ENCODE measurements around the gene FAM222B. TPM values are rescaled to one million over a fixed set of nuclear protein-coding genes. Genes with fewer than 3 reads are reported as not detected.

FAM222B gene
- polyA plus RNA-seq, 1 donor (not counting 4 experiments of a cell fraction or from before 2014, with no cell fraction given) = 6.5 TPM

- H3K27ac ChIP-seq (ENCODE audit: control insufficient read depth, insufficient read depth, low read length) = no peak overlapping the region
- no peak for TF ChIP-seq EZH2 (IDR thresholded peaks at IDR 0.05; ENCODE audit: low read length)
- no peak for TF ChIP-seq CTCF (optimal IDR thresholded peaks at IDR 0.05 in 1 of 3, IDR thresholded peaks at IDR 0.05 in 1 of 3, conservative IDR thresholded peaks at IDR 0.05 in 1 of 3; ENCODE audit: extremely low read depth in 1 of 3, insufficient read depth in 2 of 3, low read length in 3 of 3)
- FAIRE-seq = no peak
Observed at GRCh38 chr17:28873839-28874238, 31.2 kb upstream of the FAM222B start.

DNA sequence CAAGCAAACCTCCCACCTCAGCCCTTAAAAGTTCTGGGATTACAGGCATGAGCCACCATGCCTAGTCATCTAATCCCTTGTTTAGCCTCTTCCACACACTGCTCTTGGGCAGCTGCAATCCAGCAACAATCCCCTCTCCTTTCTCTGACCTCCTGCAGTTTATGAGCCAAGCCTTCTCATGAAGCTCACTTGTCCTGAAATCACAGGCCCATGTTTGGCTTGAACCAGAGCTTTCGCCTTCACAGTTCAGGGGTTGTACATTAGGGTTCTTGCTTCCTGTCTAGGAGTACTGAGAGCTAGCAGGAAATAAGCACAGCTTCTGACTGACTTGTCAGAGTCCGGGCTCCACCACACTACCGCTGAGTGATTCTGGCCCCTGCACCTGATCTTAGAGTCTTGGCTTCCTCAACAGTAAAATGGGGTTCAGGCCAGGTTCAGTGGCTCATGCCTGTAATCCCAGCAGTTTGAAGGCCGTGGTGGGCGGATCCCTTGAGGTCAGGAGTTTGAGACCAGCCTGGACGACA lies 28.5 kb upstream of the FAM222B start:
- no peaks in the 10 kb centered on the region for H3K9me1 ChIP-seq (ENCODE audit: control insufficient read depth, extremely low read depth, insufficient read depth, low read length)
- H3K79me2 ChIP-seq (ENCODE audit: control insufficient read depth, insufficient read depth, low read length) = no peaks in the 10 kb centered on the region
- no peaks in the 10 kb centered on the region for H3K9me3 ChIP-seq (ENCODE audit: control insufficient read depth, low read depth, low read length)
- TF ChIP-seq CTCF (optimal IDR thresholded peaks at IDR 0.05 in 1 of 3, IDR thresholded peaks at IDR 0.05 in 1 of 3, conservative IDR thresholded peaks at IDR 0.05 in 1 of 3; ENCODE audit: extremely low read depth in 1 of 3, insufficient read depth in 2 of 3, low read length in 3 of 3) (no peak), EZH2 (IDR thresholded peaks at IDR 0.05; ENCODE audit: low read length) (no peak)
- no peak overlapping the region for H3K4me2 ChIP-seq (ENCODE audit: control insufficient read depth, extremely low read depth, insufficient read depth, low read depth, low read length)
- H3K4me1 ChIP-seq (ENCODE audit: control insufficient read depth, extremely low read depth, insufficient read depth, low read length) = peaks cover 8% of the 10 kb centered on the region
- no peak overlapping the region for H3K27ac ChIP-seq (ENCODE audit: control insufficient read depth, insufficient read depth, low read length)
- dilution Hi-C loops (cut with MboI; ENCODE audit: extremely low pct_ligation_motif_present, low sequenced_read_pairs) = no loop called here
- H3K9ac ChIP-seq (ENCODE audit: control insufficient read depth, extremely low read depth, insufficient read depth, low read length) = no peak overlapping the region
- no peak overlapping the region for H2AFZ ChIP-seq (ENCODE audit: control insufficient read depth, low read length)
- FAIRE-seq = no peak
- no peak for DNase-seq (ENCODE audit: low read depth, low spot score)
- no peaks in the 10 kb centered on the region for H3K36me3 ChIP-seq (ENCODE audit: control insufficient read depth in 2 of 2, extremely low read depth in 1 of 2, insufficient read depth in 2 of 2, low read length in 2 of 2)
- no peaks in the 10 kb centered on the region for H4K20me1 ChIP-seq (ENCODE audit: control insufficient read depth, extremely low read depth, insufficient read depth, low read length)
- no peaks in the 10 kb centered on the region for H3K27me3 ChIP-seq (ENCODE audit: control insufficient read depth, extremely low read depth, insufficient read depth, low read length)
- H3K4me3 ChIP-seq (ENCODE audit: control insufficient read depth in 2 of 3, extremely low read depth in 1 of 3, insufficient read depth in 2 of 3, low read depth in 1 of 3, low read length in 3 of 3) = no peak overlapping the region

More at GRCh38 chr17:28873839-28874238, 31.2 kb upstream of the FAM222B start:
- Histone ChIP-seq H3K4me2 (ENCODE audit: control insufficient read depth, extremely low read depth, insufficient read depth, low read depth, low read length) (no peak overlapping the region), H3K4me3 (ENCODE audit: control insufficient read depth in 2 of 3, extremely low read depth in 1 of 3, insufficient read depth in 2 of 3, low read depth in 1 of 3, low read length in 3 of 3) (no peak overlapping the region), H3K4me1 (ENCODE audit: control insufficient read depth, extremely low read depth, insufficient read depth, low read length) (peaks cover 19% of the 10 kb centered on the region), H4K20me1 (ENCODE audit: control insufficient read depth, extremely low read depth, insufficient read depth, low read length) (no peaks in the 10 kb centered on the region), H3K9me1 (ENCODE audit: control insufficient read depth, extremely low read depth, insufficient read depth, low read length) (no peaks in the 10 kb centered on the region), H3K9me3 (ENCODE audit: control insufficient read depth, low read depth, low read length) (no peaks in the 10 kb centered on the region), H3K9ac (ENCODE audit: control insufficient read depth, extremely low read depth, insufficient read depth, low read length) (no peak overlapping the region), H3K36me3 (ENCODE audit: control insufficient read depth in 2 of 2, extremely low read depth in 1 of 2, insufficient read depth in 2 of 2, low read length in 2 of 2) (no peaks in the 10 kb centered on the region), H3K27me3 (ENCODE audit: control insufficient read depth, extremely low read depth, insufficient read depth, low read length) (no peaks in the 10 kb centered on the region), H3K79me2 (ENCODE audit: control insufficient read depth, insufficient read depth, low read length) (no peaks in the 10 kb centered on the region), H2AFZ (ENCODE audit: control insufficient read depth, low read length) (no peak overlapping the region)
- no peak for DNase-seq (ENCODE audit: low read depth, low spot score)
- dilution Hi-C loops (cut with MboI; ENCODE audit: extremely low pct_ligation_motif_present, low sequenced_read_pairs) = no loop called here
